HG03439 (cell line): Measurements from ENCODE around the gene RNU1-4.
"Not testable (repeated sequence)": the region's sequence is repeated elsewhere in the genome, so short reads cannot be mapped to it uniquely, and the experiment has no call there.

Source experiments
- ATAC-seq: cut with Tn5 transposase; IDR thresholded peaks from one replicate; pipeline ENCODE4 v1.9.1; 2021; ENCODE audit warnings: mild to moderate bottlenecking, moderate library complexity; ENCODE audit not compliant: unreplicated experiment

RNU1-4 gene

DNA sequence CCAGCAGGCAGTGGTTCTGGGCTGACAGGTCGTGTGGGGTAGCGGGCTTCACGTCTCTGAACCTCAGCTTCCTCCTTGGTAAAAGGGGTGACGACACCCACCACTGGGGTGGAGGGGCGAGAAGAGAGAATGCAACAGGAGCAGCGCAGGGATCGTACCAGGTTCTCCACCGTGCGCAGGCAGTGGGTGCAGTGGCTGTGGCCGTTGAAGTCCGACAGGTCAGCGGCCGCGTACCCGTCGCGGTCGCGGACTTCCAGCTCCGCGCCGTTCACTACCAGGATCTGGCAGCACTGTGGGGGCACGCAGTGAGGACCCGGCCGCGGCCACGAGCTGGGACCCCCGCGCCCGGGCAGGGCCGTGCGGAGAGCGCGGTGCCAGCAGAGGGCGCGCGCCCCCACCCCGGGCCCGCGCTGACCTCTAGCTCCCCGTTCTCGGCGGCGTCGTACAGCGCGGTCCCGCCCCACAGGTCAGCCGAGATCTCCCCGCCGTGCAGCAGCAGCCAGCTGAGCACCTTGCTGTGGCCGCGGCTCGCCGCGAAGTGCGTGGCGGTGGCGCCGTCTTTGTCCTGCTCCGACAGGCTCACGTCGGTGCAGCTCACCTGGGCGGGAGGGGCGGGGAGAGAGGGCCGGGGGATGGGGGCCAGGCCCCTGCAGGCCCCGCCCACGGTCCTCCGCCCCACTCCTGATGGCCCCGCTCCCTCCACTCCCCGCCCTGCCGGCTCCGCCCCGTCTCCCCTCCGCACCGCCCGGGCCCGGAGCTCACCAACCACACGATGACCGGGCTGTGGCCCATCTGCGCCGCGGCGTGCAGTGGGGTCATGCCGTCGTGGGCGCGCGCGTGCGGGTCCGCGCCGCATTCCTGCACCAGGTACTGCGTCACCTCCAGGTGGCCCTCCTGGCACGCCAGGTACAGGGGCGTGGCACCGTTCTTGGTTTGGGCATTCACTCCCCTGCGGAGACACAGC lies 32.9 kb upstream of the RNU1-4 start:
- ATAC-seq, result not testable (repeated sequence)

DNA sequence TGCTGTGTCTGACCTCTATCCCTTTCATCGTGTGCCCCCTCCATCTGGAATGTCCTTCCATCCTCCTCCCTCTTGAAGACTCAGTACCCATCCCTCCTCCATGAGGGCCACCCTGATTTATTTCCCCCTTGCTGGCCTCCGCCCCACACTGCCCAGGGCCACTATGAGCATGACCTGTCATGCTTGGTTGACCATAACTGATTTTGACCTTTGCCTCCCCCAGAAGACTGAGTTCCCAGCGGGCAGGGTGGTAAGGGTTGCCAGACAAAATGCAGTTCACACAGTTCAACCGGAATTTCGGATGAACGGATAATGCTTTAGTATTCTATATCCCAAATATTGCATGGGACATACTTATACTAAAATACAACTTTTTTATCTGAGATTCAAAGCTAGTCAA lies 31.6 kb upstream of the RNU1-4 start:
- ATAC-seq, result not testable (repeated sequence)

DNA sequence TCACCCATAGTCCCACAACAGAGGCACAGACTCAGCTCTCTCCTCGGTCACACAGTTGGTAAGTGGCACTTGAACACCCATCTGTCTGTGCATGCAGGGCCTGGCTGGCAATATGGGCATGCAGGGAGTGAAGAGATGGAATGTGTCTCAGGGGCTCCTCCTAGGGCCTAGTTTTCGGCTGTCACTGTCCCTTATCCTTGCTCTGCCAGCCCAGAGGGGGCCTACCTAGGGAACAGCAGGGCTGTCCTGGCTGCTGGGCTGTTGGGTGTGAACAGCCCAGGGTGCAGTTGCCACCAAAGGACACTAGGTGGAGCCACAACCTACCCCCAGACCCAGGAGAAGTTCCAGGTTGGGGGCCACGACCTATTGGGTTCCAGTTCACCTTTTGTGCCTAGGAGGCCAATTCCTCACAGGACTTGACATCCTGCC lies 30.6 kb upstream of the RNU1-4 start:
- ATAC-seq, result not testable (repeated sequence)

DNA sequence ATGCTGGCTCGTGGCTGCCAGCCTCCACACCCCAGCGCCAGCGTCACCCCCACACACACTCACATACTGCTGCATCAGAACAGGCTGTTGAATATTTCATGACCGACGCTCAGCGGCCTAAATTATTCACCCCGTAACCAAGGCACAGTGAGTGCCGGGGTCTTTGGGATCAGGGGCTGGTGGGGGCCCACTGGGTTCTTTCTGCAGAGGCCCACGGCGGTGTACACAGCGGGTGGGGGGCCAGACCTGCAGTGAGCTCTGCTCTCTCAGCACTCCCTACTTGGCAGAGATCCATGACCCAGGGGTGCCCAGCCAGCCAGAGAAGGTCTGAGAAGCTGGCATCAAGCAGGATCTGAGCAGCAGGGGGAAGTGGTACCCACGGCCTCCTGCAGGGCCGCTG lies 29.7 kb upstream of the RNU1-4 start:
- not testable (repeated sequence) for ATAC-seq

DNA sequence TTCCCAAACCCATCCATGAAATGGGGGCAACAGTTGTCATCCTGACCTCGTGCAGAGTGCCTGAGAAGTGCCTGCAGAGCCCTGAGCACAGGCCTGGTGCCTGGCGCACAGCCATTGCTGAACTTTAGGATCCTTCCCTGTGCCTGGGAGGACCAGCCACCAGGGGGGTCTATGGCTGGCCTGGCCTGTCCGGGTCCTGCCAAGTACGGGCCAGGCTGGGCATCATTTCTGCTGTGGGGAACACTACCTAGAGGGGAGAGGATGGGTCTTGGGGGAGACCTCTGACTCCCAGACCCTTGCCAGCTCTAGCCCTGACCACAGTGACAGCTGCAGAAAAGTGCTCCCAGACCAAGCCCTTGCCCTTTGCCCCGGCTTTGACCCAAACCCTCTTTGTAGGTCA lies 28.2 kb upstream of the RNU1-4 start:
- not testable (repeated sequence) for ATAC-seq

DNA sequence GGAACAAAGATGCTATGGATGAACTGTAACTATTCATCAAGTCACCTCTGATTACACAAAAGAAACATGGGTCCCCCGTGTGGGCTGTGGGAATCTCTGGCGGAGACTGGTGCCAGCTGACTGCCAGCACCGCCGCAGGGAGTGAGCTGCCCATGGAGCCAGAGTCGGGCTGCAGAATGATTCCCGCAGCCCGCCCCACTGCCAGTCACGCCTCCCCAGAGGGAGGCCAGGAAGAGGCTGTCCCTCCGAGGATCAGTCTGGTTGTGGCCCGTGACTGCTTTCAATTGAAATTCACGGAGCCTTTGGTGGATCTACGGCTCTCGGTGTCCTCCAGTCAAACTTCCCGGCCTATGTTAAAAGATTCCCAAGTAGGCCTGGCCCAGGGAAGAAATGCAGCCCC lies 27.7 kb upstream of the RNU1-4 start:
- ATAC-seq, result not testable (repeated sequence)

DNA sequence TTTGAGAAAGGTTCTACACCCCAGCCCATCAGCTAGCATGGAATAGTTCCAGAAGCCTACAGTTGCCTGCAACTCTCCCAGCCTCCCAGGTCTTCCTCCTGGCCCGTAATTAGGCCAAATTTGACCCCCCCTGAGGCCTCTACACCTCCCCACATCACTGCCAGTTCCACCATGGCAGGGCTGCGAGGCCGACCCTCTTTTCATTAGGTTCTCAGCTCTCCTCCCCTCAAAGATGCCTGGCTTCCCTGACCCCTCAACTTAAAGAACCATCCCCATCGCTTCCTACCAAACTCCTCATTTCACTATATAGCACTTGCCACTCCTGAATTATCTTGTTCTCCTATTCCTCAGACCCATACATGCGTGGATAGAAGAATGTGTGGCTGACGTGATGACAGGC lies 27.3 kb upstream of the RNU1-4 start:
- ATAC-seq, result not testable (repeated sequence)

DNA sequence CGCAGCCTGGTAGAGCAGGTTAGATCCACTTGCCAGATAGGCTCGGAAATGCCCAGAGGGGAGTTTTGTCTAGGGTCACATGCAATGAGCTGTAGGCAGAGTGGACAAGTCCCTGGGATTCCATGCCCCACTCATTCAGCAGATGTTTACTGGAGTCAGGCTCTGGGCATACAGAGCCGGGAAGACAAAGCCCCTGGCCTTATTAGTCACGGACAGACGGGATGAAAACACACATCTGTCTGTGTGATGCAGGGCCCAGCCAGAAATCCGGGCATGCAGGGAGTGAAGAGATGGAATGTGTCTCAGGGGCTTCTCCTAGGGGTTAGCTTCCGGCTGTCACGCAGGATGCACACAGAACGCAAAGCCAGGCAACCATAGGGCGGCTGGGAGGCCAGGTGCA lies 26.8 kb upstream of the RNU1-4 start:
- not testable (repeated sequence) for ATAC-seq

DNA sequence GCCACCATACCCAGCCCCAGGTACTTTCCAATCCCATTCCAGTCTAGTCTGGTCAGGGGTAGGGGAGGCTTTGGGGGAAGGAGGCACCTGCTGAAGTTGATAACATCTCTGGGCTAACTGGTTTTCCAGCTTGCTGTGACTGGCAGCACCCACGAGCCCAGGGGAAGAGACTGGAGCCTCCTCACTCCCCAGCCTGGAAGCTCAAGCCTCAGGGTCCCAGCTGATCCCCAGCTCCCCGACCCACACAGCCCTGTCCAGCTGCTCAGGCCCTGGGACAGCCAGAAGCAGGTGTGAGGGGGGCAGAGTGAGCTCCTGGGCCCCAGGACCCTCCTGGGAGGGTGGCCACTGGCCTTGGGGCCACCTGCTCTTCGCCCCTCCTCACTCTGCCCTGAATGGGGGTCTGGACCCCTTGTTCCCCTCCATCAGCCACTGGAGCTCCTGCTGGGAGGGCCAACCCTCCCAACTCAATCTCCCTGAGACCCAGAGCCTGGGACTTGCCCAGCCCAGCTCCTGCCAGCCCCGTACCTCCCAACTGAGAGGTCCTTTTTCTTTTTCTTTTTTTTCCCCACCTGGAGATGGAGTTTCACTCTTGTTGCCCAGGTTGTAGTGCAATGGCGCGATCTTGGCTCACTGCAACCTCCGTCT lies 23.5 kb upstream of the RNU1-4 start:
- no peak for ATAC-seq

DNA sequence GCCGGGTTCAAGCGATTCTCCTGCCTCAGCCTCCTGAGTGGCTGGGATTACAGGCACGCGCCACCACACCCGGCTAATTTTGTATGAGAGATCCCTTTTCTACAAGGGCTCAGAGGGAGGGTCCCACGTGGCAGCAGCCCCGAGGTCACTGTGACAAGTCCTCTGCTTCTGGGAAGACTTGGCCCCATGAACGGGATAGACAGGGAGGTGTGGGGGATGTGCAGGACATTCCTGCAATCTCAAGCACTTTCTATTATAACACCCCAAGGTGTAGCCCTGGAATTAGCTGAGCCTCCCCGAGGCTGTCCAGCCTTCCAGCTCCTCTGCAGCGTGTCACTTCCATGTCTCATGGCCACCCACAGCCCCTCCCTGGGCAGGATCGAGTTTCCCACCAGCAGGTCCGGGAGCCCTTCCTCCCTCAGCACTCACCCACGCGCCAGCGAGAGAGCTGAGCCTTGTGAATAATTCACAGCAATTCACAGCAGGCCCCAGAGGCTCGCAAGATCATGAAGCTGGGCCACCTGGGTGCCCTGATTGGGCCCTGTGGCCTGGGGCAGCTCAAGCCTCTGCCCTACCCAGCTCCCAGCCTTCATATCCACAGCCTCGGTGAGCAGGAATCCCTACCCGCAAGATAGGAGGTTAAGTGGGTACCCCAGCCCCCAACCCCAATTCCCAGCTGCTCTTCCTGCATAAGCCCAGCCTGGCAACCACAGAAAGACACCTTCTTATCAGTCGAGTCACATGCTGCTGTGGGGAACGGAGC lies 22.8 kb upstream of the RNU1-4 start:
- ATAC-seq, result no peak

DNA sequence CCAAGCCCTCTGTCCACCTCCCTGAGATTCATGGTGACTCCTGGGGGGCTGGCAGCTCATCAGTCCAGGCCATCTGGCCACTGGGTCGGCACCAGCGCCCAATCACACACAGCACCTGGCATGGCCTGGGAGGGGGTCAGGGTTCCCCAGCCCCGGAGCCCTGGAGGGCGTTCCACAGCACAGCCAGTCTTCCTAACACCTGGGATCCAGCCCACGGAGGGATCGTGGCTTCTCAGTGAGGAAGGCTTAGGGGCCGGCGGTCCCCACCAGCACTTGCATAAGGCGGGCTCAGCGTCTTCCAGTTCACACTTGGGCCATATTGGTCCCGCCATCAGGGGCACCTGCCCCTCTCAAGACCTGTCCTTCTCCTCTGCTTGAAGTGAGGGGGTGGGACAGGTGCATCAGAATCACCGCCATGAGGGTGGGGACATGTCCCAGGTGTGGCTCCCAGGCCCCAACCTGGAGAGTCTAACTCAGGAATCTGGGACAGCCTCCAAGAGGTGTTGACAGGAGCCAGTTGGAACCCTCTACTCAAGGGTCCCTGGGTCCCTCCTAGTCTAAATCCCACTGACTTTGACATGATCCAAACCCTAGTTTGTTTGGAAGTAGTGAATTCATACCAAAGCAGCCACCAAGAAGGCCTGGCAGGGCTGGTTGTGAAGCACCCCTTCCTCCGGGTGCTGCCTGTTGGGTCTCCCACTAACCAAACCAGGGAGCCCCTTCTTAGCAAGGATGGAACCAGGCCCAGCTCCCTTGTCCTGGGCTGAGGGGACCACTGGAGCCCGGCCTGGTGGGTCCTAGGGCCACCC lies 22.0 kb upstream of the RNU1-4 start:
- not testable (repeated sequence) for ATAC-seq

DNA sequence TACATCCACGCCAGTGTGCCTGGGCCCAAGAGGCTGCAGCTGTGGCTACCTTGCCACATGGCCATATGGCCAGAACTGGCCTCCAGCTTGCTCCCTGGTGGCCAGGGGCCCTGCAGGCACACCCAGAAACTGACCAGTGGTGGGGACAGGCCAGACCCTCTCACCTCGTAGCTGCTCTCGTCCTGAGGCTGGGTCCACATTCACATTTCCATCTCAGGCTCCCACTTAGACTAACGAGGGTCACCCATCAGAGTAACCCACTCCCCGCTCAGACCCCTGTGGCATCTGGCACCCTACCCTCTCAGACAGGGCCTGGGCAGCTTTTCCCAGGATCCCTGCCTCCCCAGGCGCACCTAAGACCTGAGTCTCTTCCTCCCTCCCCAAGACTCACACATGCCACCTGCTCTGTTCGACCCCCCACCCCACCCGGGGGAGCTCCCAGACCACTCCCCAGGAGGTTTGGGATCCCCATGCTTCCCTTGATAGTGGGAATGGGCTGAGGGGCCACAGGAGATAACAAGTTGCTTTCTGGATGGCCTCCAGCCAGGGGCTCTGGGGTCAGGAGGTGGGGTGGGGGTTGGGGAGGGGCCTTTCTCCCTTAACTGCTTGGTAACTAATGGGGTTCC lies 21.3 kb upstream of the RNU1-4 start:
- no peak for ATAC-seq

DNA sequence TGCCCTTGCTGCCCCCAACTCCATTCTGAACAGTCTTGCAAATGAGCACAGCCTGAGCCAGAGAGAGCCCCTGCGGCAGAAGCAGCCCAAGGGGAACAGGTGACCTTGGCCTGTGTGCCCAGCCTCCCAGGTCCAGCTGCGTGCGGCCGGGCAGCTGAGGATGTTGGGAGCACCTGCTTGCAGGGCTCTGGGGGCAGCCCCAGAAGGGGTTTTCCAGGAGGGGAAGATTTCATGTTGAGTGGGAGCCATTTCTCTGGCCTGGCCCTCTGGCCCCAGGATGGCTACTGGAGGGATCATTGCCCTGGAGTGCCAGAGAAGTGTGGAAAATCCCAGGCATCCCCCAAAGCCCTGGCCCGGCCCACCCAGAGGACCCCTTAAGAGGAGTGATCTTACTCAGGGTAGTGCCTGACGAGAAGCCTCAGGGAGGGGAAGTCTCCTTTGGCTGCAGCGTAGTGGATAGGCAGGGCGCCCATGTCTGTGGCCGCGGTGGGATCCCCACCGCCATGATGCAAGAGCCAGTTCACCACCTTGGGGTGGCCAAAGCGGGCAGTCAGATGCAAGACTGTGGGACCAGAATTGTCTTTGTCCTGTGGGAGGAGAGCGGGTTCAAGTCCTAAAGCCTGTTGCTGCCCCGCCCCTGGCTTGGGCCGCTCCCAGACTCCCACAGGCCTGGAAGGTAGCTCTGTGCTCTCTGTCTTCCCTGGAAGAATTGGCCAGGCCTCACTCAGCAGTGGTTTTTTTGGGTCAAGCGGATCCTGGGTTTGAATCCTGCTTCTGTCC lies 20.6 kb upstream of the RNU1-4 start:
- no peak for ATAC-seq

DNA sequence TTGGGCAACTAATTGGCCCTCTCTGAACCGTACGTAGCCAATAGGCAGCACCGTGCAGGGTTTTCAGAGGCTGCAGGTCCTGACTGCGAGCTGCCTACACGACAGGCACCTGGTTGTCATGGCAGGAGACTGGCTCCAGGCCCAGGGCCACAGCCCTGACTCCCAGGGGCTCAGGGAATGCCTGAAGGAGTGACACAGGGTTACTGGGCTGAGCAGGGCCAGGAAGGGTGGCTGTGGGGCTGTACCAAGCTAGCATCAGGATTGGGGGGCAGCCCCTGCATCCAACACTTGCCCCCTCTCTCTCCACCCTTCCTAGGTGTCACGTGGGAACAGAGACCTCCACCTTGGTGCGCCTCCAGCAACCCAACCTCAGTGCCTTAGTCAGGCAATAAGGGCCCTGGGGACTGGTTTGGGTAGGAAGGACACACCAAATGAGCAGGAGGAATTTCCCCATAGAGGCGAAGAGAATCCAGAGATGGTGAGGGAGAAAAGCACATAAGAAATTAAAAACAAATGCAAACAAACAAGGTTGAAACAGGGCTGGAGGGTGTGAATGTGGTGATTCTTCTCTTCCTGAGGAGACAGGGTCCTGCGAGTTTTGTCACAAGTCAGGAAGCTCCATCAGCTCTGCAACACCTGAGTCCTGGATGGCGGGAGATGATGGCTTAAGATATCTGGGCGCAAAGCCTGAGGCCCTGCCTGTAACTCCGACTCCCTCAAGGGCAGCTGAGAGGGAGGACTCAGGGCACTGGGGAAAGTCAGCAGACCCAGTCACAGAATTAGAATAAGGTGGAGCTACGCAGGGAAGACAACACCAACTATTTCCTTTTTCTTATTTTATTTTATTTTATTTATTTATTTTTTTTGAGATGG lies 19.7 kb upstream of the RNU1-4 start:
- ATAC-seq, result no peak

DNA sequence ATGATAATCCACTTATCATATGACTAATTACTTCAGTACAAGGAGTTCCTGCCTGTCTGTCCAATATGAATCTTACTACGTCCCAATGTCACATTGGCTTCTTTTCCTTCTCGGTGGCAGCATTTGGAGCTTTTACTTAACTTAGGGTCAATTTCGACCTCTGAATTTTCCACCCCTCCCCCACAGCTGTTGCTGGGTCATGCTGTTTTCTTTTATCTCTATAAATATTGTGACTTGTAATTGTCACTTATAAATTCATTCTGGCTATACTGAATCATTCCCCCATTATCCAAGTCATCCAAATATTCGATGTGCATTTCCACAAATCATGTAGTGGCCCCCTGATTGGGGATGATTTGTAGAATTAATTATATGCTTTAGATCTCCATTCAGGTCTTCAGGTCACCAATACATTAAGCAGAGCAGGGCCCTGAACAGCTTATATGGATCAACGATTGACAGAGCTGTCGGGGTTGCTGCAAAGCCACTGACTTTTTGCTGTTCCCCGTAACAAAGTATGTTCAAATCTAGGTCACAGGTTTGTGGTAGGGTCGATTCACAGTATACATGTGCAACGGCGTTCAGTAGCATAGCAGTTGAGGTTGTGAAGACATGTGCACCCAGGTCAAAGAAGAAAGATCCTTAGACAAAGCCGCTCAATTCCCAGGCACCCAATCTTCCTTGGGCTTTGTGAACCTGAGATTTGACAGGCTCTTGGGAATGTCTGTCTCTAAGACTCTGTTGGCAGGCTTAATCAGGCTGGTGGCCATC lies 18.3 kb upstream of the RNU1-4 start:
- no peak for ATAC-seq

DNA sequence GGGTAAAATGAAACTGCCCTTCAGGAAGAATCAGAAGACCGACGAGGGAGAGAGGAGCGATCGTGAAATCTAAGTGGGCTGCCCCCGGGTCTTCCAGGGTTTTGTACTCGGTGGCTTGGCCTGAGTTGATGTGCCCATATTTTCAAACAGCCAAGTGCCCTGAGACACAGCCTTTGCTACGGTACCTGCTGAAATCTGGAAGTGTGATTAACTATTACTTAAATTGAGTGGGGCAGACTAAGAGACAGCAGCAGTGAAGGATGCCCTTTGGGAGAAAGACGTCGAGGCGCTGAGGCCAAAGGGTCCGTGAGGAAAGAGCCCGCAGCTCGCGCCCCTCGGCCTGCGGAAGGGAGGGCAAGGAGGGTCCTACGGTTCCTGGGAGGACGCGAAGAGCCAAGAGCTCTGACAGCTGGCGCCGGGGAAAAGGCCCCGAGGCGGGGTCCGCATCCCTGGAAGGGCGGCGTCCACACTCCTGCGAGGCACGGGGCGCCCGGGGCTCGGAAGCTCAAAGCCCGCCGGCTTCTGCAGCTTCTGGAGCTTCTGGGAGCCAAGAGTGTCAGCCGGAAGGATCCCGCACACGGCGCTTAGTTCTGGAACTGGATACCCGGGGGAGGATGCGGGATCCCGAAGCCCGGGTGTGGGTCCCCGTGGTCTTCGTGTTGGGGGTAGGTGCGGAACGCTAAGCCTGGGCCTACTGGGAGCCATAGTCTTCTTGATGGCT lies 15.4 kb upstream of the RNU1-4 start:
- ATAC-seq, result no peak
